Measurements from ENCODE around the gene ABCA7. TPM values are rescaled to one million over a fixed set of nuclear protein-coding genes. Genes with fewer than 3 reads are reported as not detected.

ABCA7 gene
- total RNA-seq, 1 donor from 2014 or later, result 110 TPM

DNA sequence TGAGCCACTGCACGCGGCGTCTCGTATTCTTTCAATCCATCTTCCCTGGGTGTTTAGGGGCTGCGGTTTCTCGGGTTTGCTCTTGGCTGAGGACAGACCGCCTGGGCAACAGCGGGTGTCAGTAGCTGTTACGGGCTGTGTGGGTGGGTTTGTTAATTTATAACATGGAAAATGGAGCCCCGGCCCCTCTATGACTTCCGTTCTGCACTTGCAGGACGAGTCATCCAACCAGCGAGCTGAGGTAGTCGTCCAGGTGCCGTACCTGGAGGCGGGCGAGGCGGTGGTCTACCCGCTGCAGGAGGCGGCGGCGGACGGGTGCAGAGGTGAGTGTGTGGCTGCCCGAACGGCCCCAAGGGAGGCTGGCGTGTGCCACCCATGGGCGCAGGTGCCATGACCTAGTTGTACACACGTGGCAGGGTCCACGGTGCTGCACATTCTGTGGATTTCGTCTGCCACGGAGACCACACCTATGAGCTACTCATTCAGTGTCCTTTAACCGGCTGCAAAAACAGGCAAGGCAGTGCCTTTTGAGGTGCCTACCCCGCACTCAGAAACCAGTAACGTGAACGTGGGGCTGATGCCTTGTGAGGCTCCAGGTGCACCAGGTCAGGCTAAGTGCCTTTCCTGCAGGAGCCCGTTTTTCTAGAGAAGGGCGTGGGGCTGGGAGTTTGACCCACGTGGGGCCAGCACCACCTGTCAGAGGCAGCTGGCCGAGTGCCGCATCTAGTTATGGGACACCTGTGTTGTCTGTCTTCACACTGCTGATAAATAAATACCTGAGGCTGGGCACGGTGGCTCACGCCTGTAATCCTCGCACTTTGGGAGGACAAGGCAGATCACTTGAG lies 44.3 kb downstream of the ABCA7 start:
- Mint-ChIP-seq H3K27me3 (ENCODE audit: unreplicated experiment) (peaks cover 2% of the 10 kb centered on the region), H3K27ac (ENCODE audit: unreplicated experiment) (no peak overlapping the region), H3K4me1 (ENCODE audit: low read depth, unreplicated experiment) (peaks cover 2% of the 10 kb centered on the region), H3K4me3 (ENCODE audit: unreplicated experiment) (no peak overlapping the region), H3K36me3 (ENCODE audit: unreplicated experiment) (no peaks in the 10 kb centered on the region), H3K9me3 (ENCODE audit: unreplicated experiment) (peaks cover 2% of the 10 kb centered on the region)
- TF ChIP-seq, protein P1, sequence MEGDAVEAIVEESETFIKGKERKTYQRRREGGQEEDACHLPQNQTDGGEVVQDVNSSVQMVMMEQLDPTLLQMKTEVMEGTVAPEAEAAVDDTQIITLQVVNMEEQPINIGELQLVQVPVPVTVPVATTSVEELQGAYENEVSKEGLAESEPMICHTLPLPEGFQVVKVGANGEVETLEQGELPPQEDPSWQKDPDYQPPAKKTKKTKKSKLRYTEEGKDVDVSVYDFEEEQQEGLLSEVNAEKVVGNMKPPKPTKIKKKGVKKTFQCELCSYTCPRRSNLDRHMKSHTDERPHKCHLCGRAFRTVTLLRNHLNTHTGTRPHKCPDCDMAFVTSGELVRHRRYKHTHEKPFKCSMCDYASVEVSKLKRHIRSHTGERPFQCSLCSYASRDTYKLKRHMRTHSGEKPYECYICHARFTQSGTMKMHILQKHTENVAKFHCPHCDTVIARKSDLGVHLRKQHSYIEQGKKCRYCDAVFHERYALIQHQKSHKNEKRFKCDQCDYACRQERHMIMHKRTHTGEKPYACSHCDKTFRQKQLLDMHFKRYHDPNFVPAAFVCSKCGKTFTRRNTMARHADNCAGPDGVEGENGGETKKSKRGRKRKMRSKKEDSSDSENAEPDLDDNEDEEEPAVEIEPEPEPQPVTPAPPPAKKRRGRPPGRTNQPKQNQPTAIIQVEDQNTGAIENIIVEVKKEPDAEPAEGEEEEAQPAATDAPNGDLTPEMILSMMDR (IDR thresholded peaks at IDR 0.05; ENCODE audit: partially characterized antibody, unreplicated experiment), result no peak
- DNase-seq, result peak; percentile 7

DNA sequence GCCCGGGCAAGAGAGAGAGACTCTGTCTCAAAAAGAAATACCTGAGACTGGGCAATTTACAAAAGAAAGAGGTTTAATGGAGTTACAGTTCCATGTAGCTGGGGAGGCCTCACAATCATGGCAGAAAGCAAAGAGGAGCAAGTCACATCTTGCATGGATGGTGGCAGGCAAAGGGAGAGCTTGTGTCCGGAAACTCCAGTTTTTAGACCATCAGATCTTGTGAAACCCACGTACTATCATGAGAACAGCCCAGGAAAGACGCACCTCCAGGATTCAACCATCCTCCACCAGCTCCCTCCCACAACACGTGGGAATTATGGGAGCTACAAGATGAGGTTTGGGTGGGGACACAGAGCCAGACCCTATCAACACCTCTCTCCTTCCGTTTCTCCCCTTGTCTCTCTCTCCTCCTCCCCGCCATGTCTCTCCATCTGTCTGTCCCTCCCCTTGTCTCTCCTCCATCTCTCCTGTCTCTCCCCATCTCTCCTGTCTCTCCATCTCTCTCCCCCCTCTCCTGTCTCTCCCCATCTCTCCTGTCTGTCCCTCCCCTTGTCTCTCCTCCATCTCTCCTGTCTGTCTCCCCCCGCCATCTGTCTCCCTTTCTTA lies 45.2 kb downstream of the ABCA7 start:
- no peaks in the 10 kb centered on the region for H3K36me3 Mint-ChIP-seq (ENCODE audit: unreplicated experiment)
- no peak for DNase-seq
- peaks cover 2% of the 10 kb centered on the region for H3K27me3 Mint-ChIP-seq (ENCODE audit: unreplicated experiment)
- peak overlapping the region; percentile 38 for H3K27ac Mint-ChIP-seq (ENCODE audit: unreplicated experiment)
- peaks cover 2% of the 10 kb centered on the region for H3K4me1 Mint-ChIP-seq (ENCODE audit: low read depth, unreplicated experiment)
- peak overlapping the region; percentile 18 for H3K4me3 Mint-ChIP-seq (ENCODE audit: unreplicated experiment)
- H3K9me3 Mint-ChIP-seq (ENCODE audit: unreplicated experiment), result peaks cover 2% of the 10 kb centered on the region
- TF ChIP-seq, protein P1 (IDR thresholded peaks at IDR 0.05; ENCODE audit: partially characterized antibody, unreplicated experiment), result no peak

DNA sequence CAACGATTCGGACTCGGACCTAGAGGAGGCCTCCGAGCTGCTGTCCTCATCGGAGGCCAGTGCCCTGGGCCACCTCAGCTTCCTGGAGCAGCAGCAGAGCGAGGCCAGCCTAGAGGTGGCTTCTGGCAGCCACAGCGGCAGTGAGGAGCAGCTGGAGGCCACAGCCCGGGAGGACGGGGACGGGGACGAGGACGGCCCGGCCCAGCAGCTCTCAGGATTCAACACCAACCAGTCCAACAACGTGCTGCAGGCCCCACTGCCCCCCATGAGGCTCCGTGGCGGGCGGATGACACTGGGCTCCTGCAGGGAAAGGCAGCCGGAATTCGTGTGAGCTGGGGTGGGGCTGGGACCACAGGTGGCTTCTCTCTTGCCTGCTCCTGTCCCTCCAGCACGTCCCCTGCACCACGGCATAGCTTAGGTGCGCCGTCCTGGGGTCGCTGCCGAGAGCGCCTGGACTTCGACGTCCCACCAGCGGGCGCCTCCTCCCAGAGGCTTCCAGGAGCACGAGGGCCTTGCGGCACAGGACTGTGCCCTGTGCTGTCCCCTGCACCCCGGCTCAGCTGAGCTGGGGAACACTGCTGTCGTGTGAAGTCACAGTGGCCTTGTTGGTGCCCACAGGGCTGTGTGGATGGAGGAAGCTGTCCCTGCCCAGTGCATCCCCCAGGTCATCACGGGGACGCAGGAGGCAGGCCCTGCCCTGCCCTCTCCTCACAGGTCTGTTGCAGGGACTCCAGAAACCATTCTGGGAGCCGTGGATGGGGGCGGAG lies 46.0 kb downstream of the ABCA7 start:
- DNase-seq, result no peak
- Mint-ChIP-seq H3K4me1 (ENCODE audit: low read depth, unreplicated experiment) (peaks cover 2% of the 10 kb centered on the region), H3K4me3 (ENCODE audit: unreplicated experiment) (no peak overlapping the region), H3K27me3 (ENCODE audit: unreplicated experiment) (peaks cover 2% of the 10 kb centered on the region), H3K9me3 (ENCODE audit: unreplicated experiment) (peaks cover 2% of the 10 kb centered on the region), H3K27ac (ENCODE audit: unreplicated experiment) (no peak overlapping the region), H3K36me3 (ENCODE audit: unreplicated experiment) (no peaks in the 10 kb centered on the region)
- TF ChIP-seq, protein P1 (IDR thresholded peaks at IDR 0.05; ENCODE audit: partially characterized antibody, unreplicated experiment), result no peak

DNA sequence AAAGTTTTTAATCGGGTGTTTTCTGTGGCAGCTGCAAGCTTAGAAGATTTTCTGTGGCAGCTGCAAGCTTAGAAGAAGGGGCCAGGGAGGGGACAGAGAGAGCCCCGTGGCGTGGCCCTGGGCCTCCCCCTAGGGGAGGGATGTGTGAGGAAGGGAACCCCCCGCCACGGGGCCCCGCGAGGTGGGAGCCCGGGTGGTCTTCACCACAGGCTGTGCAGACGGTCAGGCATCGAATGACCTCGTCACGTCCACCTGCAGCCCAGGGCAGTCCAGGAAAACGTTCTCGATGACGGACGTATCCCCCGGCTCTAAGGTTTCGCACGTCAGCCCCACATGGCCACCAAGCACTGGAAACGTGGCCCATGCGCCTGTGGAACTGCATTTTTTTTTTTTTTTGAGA lies 46.7 kb downstream of the ABCA7 start:
- TF ChIP-seq, protein P1 (IDR thresholded peaks at IDR 0.05; ENCODE audit: partially characterized antibody, unreplicated experiment), result no peak

More for the DNA sequence above, 46.7 kb downstream of the ABCA7 start:
- H3K27me3 Mint-ChIP-seq (ENCODE audit: unreplicated experiment), result peaks cover 2% of the 10 kb centered on the region
- no peak overlapping the region for H3K4me3 Mint-ChIP-seq (ENCODE audit: unreplicated experiment)
- H3K36me3 Mint-ChIP-seq (ENCODE audit: unreplicated experiment), result no peaks in the 10 kb centered on the region
- DNase-seq, result no peak
- peaks cover 2% of the 10 kb centered on the region for H3K9me3 Mint-ChIP-seq (ENCODE audit: unreplicated experiment)
- peaks cover 2% of the 10 kb centered on the region for H3K4me1 Mint-ChIP-seq (ENCODE audit: low read depth, unreplicated experiment)
- no peak overlapping the region for H3K27ac Mint-ChIP-seq (ENCODE audit: unreplicated experiment)
